HG03378 (cell line): ENCODE data around the gene MIPOL1.
"Not testable (repeated sequence)": the region's sequence is repeated elsewhere in the genome, so short reads cannot be mapped to it uniquely, and the experiment has no call there.

Experiments
- ATAC-seq: cut with Tn5 transposase; IDR thresholded peaks from one replicate; pipeline ENCODE4 v1.9.1; 2021; ENCODE audit warnings: mild to moderate bottlenecking, moderate library complexity; ENCODE audit not compliant: unreplicated experiment

MIPOL1 gene

GRCh38 chr14:37197421-37198272, at the start of gene MIPOL1:
Gene MIPOL1, plus strand, starts transcription at chr14:37197937. Its CDS starts 49,952 bp downstream, at chr14:37247889.
- no peak for ATAC-seq

- peak; percentile 60 for ATAC-seq
Observed at GRCh38 chr14:37150414-37150813, 47.3 kb upstream of the MIPOL1 start.

- ATAC-seq: no peak
Observed at GRCh38 chr14:37153005-37153404, 44.7 kb upstream of the MIPOL1 start.

GRCh38 chr14:37153483-37153882, 44.3 kb upstream of the MIPOL1 start:
- no peak for ATAC-seq

GRCh38 chr14:37157987-37158386, 39.8 kb upstream of the MIPOL1 start:
- ATAC-seq: no peak

- ATAC-seq: not testable (repeated sequence)
Observed at GRCh38 chr14:37162307-37162706, 35.4 kb upstream of the MIPOL1 start.

GRCh38 chr14:37165794-37166193, 31.9 kb upstream of the MIPOL1 start:
- ATAC-seq: no peak

- ATAC-seq: no peak
Observed at GRCh38 chr14:37167151-37168047, 30.3 kb upstream of the MIPOL1 start.

- no peak for ATAC-seq
Observed at GRCh38 chr14:37168721-37169120, 29.0 kb upstream of the MIPOL1 start.

GRCh38 chr14:37170237-37170636, 27.5 kb upstream of the MIPOL1 start:
- ATAC-seq: no peak

- no peak for ATAC-seq
Observed at GRCh38 chr14:37170993-37171392, 26.7 kb upstream of the MIPOL1 start.

- ATAC-seq: no peak
Observed at GRCh38 chr14:37171678-37172023, 26.1 kb upstream of the MIPOL1 start.

GRCh38 chr14:37172024-37172869, 25.5 kb upstream of the MIPOL1 start, which contains the start of gene SLC25A21:
Gene SLC25A21, minus strand, starts transcription at chr14:37172606.
- no peak for ATAC-seq

- ATAC-seq: no peak
Observed at GRCh38 chr14:37172936-37173614, 24.7 kb upstream of the MIPOL1 start.

GRCh38 chr14:37179896-37180502, 17.7 kb upstream of the MIPOL1 start:
- ATAC-seq: no peak

- not testable (repeated sequence) for ATAC-seq
Observed at GRCh38 chr14:37180886-37181285, 16.9 kb upstream of the MIPOL1 start.

GRCh38 chr14:37181441-37181840, 16.3 kb upstream of the MIPOL1 start:
- no peak for ATAC-seq

GRCh38 chr14:37184520-37184919, 13.2 kb upstream of the MIPOL1 start:
- not testable (repeated sequence) for ATAC-seq

- ATAC-seq: no peak
Observed at GRCh38 chr14:37185670-37186069, 12.1 kb upstream of the MIPOL1 start.

GRCh38 chr14:37186865-37187264, 10.9 kb upstream of the MIPOL1 start:
- ATAC-seq: no peak
